Neural cell (in vitro differentiated cells): Measurements from ENCODE around the gene FLRT2. TPM values are rescaled to one million over a fixed set of nuclear protein-coding genes. Genes with fewer than 3 reads are reported as not detected.
A peak's percentile ranks its signal among the peaks of the same experiment; 100 is the strongest.

Experiments used
- H2AFZ ChIP-seq: fragments of 200-600, 300-800 bp; sonication (generic), shearing (Covaris generic); 2 replicates; pipeline ENCODE4 v1.6.0; 2014; ENCODE audit warnings: low read depth, mild to moderate bottlenecking, antibody characterized with exemption, low read length, moderate library complexity
- H3F3A ChIP-seq: fragments of 200-600 bp; shearing (Covaris generic); 2 replicates; pipeline ENCODE4 v1.6.1; 2016; ENCODE audit warnings: mild to moderate bottlenecking, moderate library complexity, mixed read lengths, antibody characterized with exemption, low read length; ENCODE audit not compliant: insufficient read depth, poor library complexity, severe bottlenecking
- H3K27ac ChIP-seq: fragments of 200-600, 300-800 bp; sonication (generic), shearing (Covaris generic); 2 replicates; pipeline ENCODE4 v1.5.1; 2014; ENCODE audit warnings: mild to moderate bottlenecking, low read length, moderate library complexity
- H3K27me3 ChIP-seq: fragments of 300-800, 200-600 bp; sonication (generic), shearing (Covaris generic); 2 replicates; pipeline ENCODE4 v1.6.0; 2014; ENCODE audit warnings: mild to moderate bottlenecking, low read depth, low read length, moderate library complexity; ENCODE audit not compliant: insufficient read depth
- H3K36me3 ChIP-seq: fragments of 300-800, 200-600 bp; sonication (generic), shearing (Covaris generic); 2 replicates; pipeline ENCODE4 v1.5.1; 2014; ENCODE audit warnings: mild to moderate bottlenecking, antibody characterized with exemption, low read length, moderate library complexity; ENCODE audit not compliant: insufficient read depth
- H3K4me2 ChIP-seq: fragments of 300-800, 200-600 bp; sonication (generic), shearing (Covaris generic); 2 replicates; pipeline ENCODE4 v1.6.0; 2014; ENCODE audit warnings: mild to moderate bottlenecking, low read length
- H3K4me3 ChIP-seq: fragments of 300-800, 200-600 bp; sonication (generic), shearing (Covaris generic); 2 replicates; pipeline ENCODE4 v1.5.1; 2014; ENCODE audit warnings: mild to moderate bottlenecking, low read length, moderate library complexity
- H3K79me2 ChIP-seq: fragments of 200-600 bp; shearing (Covaris generic); replicated peaks from 2 replicates; pipeline ENCODE4 v1.6.0; 2014; ENCODE audit warnings: mild to moderate bottlenecking, low read length, moderate library complexity; ENCODE audit not compliant: insufficient read depth
- H3K9ac ChIP-seq: fragments of 300-800, 200-600 bp; sonication (generic), shearing (Covaris generic); 2 replicates; pipeline ENCODE4 v1.6.1; 2016; ENCODE audit warnings: mild to moderate bottlenecking, low read length, mixed read lengths
- H3K9me2 ChIP-seq: fragments of 200-600 bp; shearing (Covaris generic); 2 replicates; pipeline ENCODE4 v1.6.1; 2016; ENCODE audit warnings: mild to moderate bottlenecking, low read length, mixed read lengths; ENCODE audit not compliant: insufficient read depth
- H3K9me3 ChIP-seq: fragments of 200-600, 300-800 bp; sonication (generic), shearing (Covaris generic); 2 replicates; pipeline ENCODE4 v1.6.1; 2016; ENCODE audit warnings: mild to moderate bottlenecking, mixed run types, low read length, moderate library complexity, mixed read lengths
- H4K20me1 ChIP-seq: fragments of 200-600 bp; shearing (Covaris generic); 2 replicates; pipeline ENCODE4 v1.6.1; 2016; ENCODE audit warnings: mild to moderate bottlenecking, mixed run types; ENCODE audit not compliant: insufficient read depth
- EP300 ChIP-seq: fragments of 450-650 bp; conservative IDR thresholded peaks from 2 replicates; pipeline ENCODE4 v1.6.1; 2014; ENCODE audit warnings: antibody characterized with exemption, mild to moderate bottlenecking, moderate library complexity; ENCODE audit not compliant: poor library complexity, severe bottlenecking
- EZH2 ChIP-seq: fragments of 200-600, 300-800 bp; shearing (Covaris generic), sonication (generic); IDR thresholded peaks from 2 replicates; pipeline ENCODE4 v1.6.1; 2014; ENCODE audit warnings: antibody characterized with exemption, low read length, borderline replicate concordance, mild to moderate bottlenecking; ENCODE audit not compliant: insufficient read depth, poor library complexity, severe bottlenecking
- MXI1 ChIP-seq: fragments of 450-650 bp; conservative IDR thresholded peaks from 2 replicates; pipeline ENCODE4 v1.6.1; 2014; ENCODE audit warnings: antibody characterized with exemption, mild to moderate bottlenecking; ENCODE audit not compliant: poor library complexity, severe bottlenecking
- POLR2AphosphoS5 ChIP-seq: IDR thresholded peaks from 2 replicates; pipeline ENCODE4 v1.6.1; 2012
- RAD21 ChIP-seq: fragments of 450-650 bp; conservative IDR thresholded peaks from 2 replicates; pipeline ENCODE4 v1.6.1; 2014; ENCODE audit warnings: antibody characterized with exemption, mild to moderate bottlenecking, moderate library complexity
- REST ChIP-seq: IDR thresholded peaks from 2 replicates; pipeline ENCODE4 v1.6.1; 2012; ENCODE audit warnings: borderline replicate concordance
- SMC3 ChIP-seq: fragments of 450-650 bp; conservative IDR thresholded peaks from 2 replicates; pipeline ENCODE4 v1.6.1; 2014; ENCODE audit warnings: antibody characterized with exemption, mild to moderate bottlenecking, moderate library complexity; ENCODE audit not compliant: poor library complexity
- TAF1 ChIP-seq: IDR thresholded peaks from 2 replicates; pipeline ENCODE4 v1.6.1; 2012; ENCODE audit warnings: low read depth
- polyA plus RNA-seq: library from polyadenylated mRNA; depleted of rRNA; stranded (reverse); fragments of >200 nt; gene quantifications from 2 replicates; pipeline ENCODE4 v1.2.3, GENCODE V29; 2014
- TF ChIP-seq, protein P1 (sequence below): fragments of 450-650 bp; IDR thresholded peaks from 2 replicates; pipeline ENCODE4 v1.5.1; 2014; ENCODE audit warnings: antibody characterized with exemption, mild to moderate bottlenecking, moderate library complexity; ENCODE audit not compliant: poor library complexity, severe bottlenecking

Gene FLRT2
- polyA plus RNA-seq, 1 donor from 2014 or later, result 5.1 TPM

GRCh38 chr14:85625925-85626585 lies 96.1 kb downstream of the FLRT2 start:
- TF ChIP-seq RAD21 (no peak), EZH2 (no peak), TAF1 (no peak), POLR2AphosphoS5 (peak; percentile 54), SMC3 (no peak), EP300 (peak; percentile 33)
- TF ChIP-seq, protein P1, sequence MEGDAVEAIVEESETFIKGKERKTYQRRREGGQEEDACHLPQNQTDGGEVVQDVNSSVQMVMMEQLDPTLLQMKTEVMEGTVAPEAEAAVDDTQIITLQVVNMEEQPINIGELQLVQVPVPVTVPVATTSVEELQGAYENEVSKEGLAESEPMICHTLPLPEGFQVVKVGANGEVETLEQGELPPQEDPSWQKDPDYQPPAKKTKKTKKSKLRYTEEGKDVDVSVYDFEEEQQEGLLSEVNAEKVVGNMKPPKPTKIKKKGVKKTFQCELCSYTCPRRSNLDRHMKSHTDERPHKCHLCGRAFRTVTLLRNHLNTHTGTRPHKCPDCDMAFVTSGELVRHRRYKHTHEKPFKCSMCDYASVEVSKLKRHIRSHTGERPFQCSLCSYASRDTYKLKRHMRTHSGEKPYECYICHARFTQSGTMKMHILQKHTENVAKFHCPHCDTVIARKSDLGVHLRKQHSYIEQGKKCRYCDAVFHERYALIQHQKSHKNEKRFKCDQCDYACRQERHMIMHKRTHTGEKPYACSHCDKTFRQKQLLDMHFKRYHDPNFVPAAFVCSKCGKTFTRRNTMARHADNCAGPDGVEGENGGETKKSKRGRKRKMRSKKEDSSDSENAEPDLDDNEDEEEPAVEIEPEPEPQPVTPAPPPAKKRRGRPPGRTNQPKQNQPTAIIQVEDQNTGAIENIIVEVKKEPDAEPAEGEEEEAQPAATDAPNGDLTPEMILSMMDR, result no peak
- peaks cover 4% of the 10 kb centered on the region for H3K36me3 ChIP-seq
- H2AFZ ChIP-seq, result no peak overlapping the region

DNA sequence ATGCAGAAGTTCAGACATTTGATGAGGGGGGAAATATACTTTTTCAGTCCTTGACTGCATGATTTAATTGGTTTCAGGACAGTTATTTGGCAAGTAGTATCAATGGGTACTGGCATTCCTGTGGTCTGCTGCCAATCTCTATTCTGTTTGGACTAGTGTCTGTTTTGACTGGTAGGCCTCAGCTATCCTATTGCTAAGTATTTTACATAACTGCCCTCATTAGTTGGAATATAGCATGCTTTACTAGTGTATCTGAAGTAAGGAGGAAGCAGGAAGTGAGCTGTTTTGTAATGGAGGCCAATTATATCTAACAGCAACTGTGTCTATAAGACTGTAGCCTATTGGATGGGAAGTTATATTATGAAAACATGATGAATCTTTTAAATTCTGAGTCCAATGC lies 104.3 kb downstream of the FLRT2 start:
- Histone ChIP-seq H4K20me1 (no peaks in the 10 kb centered on the region), H3K9me3 (no peaks in the 10 kb centered on the region), H3K4me3 (no peak overlapping the region), H2AFZ (no peak overlapping the region), H3K36me3 (no peaks in the 10 kb centered on the region), H3K27me3 (no peaks in the 10 kb centered on the region), H3K4me2 (no peak overlapping the region), H3F3A (no peaks in the 10 kb centered on the region), H3K9ac (no peak overlapping the region), H3K79me2 (no peaks in the 10 kb centered on the region), H3K27ac (no peak overlapping the region), H3K9me2 (no peaks in the 10 kb centered on the region)
- TF ChIP-seq EP300 (no peak), POLR2AphosphoS5 (no peak)

More at GRCh38 chr14:85625925-85626585, 96.1 kb downstream of the FLRT2 start:
- H3K79me2 ChIP-seq, result no peaks in the 10 kb centered on the region
- no peak overlapping the region for H3K9ac ChIP-seq
- no peak overlapping the region for H3K4me3 ChIP-seq
- no peaks in the 10 kb centered on the region for H3F3A ChIP-seq
- H4K20me1 ChIP-seq, result no peaks in the 10 kb centered on the region
- H3K27me3 ChIP-seq, result no peaks in the 10 kb centered on the region
- no peak overlapping the region for H3K27ac ChIP-seq
- no peaks in the 10 kb centered on the region for H3K9me3 ChIP-seq
- no peak overlapping the region for H3K4me2 ChIP-seq
- no peaks in the 10 kb centered on the region for H3K9me2 ChIP-seq

- no peaks in the 10 kb centered on the region for H3K27me3 ChIP-seq
- H3K9me2 ChIP-seq, result no peaks in the 10 kb centered on the region
- H3F3A ChIP-seq, result no peaks in the 10 kb centered on the region
- no peaks in the 10 kb centered on the region for H3K36me3 ChIP-seq
- TF ChIP-seq RAD21 (no peak), MXI1 (no peak), EP300 (no peak), POLR2AphosphoS5 (no peak), SMC3 (no peak), TAF1 (no peak), REST (no peak), EZH2 (no peak)
- TF ChIP-seq, protein P1, result no peak
- no peaks in the 10 kb centered on the region for H3K79me2 ChIP-seq
- no peak overlapping the region for H3K27ac ChIP-seq
- no peaks in the 10 kb centered on the region for H4K20me1 ChIP-seq
- H2AFZ ChIP-seq, result no peak overlapping the region
- no peak overlapping the region for H3K4me2 ChIP-seq
- no peak overlapping the region for H3K4me3 ChIP-seq
- H3K9me3 ChIP-seq, result no peaks in the 10 kb centered on the region
- no peak overlapping the region for H3K9ac ChIP-seq
Measured at GRCh38 chr14:85644211-85644610, 114.3 kb downstream of the FLRT2 start.
